ENCODE results near the gene SNPH.

SNPH gene

DNA sequence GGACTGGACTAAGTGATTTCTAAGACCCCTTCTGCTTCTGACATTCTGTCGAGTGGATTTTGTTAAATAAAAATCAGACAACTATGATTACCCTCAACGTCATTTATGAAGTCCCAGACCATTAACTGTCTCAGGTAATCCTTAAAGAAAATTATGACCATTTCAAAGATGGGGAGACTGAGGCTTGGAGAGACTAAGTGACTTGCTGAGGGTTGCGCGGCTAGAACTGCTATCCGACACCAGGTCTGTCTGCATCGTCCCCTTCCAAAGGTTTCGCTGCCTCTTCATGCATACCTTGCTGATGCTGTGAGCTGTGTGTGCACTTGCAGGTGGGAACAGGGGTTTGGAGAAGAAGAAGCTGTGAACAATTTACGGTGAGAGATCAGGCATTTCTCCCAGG lies 3.1 kb downstream of the SNPH start:
- no peak overlapping the region for H3K9ac ChIP-seq (ENCODE audit: low read length)
- H3K36me3 ChIP-seq (ENCODE audit: control insufficient read depth, insufficient read depth, low read length): no peaks in the 10 kb centered on the region
- no peak overlapping the region for H3K27ac ChIP-seq (ENCODE audit: low read depth, low read length)
- H3K4me3 ChIP-seq (ENCODE audit: low read length): no peak overlapping the region
- H3K27me3 ChIP-seq (ENCODE audit: control insufficient read depth, insufficient read depth, low read length): no peaks in the 10 kb centered on the region
- H3K4me1 ChIP-seq (ENCODE audit: control insufficient read depth, insufficient read depth, low read length): peaks cover 4% of the 10 kb centered on the region

DNA sequence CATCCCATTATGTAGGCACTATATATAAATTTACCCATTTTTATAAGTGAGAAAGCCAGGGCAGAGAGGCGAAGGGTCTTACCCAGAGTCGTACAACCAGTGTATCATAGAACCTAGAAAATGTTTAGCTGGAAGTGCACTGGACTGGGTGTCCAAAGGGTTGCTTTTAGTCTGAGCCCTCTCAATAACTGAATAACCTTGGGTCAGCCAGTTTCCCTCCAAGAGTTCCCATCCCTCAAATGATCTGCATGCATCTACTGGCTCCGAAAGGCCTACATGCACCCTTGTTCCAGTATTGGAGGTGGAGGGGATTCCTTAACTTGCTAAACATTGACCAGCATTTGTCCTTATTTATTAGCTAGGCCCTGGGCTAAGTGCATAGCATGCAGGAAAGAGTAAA lies 3.8 kb downstream of the SNPH start:
- no peaks in the 10 kb centered on the region for H3K27me3 ChIP-seq (ENCODE audit: control insufficient read depth, insufficient read depth, low read length)
- H3K36me3 ChIP-seq (ENCODE audit: control insufficient read depth, insufficient read depth, low read length): no peaks in the 10 kb centered on the region
- no peak overlapping the region for H3K27ac ChIP-seq (ENCODE audit: low read depth, low read length)
- H3K9ac ChIP-seq (ENCODE audit: low read length): no peak overlapping the region
- H3K4me3 ChIP-seq (ENCODE audit: low read length): no peak overlapping the region
- peaks cover 4% of the 10 kb centered on the region for H3K4me1 ChIP-seq (ENCODE audit: control insufficient read depth, insufficient read depth, low read length)

DNA sequence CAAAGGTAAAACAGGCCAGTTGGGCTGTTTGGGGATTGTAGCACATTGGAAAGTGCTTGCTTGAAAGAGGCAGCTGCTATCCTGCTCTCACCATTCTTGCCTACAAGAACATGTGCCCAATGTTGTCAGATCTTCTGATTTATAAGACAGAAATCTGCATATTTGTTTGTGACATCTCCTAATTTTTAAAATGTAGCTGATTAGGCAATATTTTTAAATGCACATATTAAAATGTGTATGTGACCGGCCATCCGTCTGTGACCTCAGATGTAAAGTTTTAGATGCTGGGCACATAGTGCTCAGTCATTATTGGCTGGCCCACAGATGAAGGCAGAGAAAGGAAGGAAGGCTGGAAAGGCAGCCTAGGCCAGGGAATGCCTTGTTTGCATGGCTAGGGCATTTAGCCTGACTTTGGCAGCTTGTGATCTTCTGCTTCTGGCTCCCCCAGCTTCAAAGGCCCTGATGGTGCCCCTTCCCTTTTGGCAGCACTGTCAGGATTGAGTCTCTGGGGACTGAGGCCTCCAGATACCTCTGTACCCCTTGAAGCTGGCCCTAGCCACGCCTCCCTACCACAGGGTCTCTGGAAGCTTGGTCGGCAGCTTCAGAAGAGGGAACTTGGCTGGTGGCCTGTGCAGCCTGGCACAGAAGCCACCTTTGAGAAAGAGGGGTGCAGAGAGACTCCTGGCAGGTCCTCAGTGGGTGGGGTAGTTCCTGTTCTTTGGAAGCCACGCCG lies 6.4 kb downstream of the SNPH start:
- no peaks in the 10 kb centered on the region for H3K4me1 ChIP-seq (ENCODE audit: control insufficient read depth, insufficient read depth, low read length)
- no peak overlapping the region for H3K9ac ChIP-seq (ENCODE audit: low read length)
- no peaks in the 10 kb centered on the region for H3K36me3 ChIP-seq (ENCODE audit: control insufficient read depth, insufficient read depth, low read length)
- no peaks in the 10 kb centered on the region for H3K27me3 ChIP-seq (ENCODE audit: control insufficient read depth, insufficient read depth, low read length)
- H3K27ac ChIP-seq (ENCODE audit: low read depth, low read length): no peak overlapping the region
- H3K4me3 ChIP-seq (ENCODE audit: low read length): no peak overlapping the region

DNA sequence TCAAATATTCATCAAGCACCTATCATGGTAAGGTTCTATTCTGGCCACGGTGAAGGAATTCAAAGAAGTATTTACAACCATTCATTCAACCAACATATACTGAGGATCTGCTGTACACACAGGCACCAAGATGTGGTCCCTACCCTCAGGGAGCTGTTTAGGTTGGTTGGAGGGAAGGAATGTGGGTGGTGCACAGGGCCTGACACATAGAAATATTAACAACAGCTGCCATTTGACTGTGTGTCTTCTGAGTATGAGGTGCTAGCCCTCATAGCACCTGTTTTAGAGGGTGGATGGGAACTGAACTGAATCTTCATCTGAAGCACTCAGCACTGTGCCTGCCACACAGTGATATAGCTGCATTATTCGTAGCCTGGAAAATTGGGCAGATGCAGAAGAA lies 7.3 kb downstream of the SNPH start:
- Histone ChIP-seq H3K27ac (ENCODE audit: low read depth, low read length) (no peak overlapping the region), H3K4me3 (ENCODE audit: low read length) (no peak overlapping the region), H3K4me1 (ENCODE audit: control insufficient read depth, insufficient read depth, low read length) (no peaks in the 10 kb centered on the region), H3K36me3 (ENCODE audit: control insufficient read depth, insufficient read depth, low read length) (no peaks in the 10 kb centered on the region), H3K9ac (ENCODE audit: low read length) (no peak overlapping the region), H3K27me3 (ENCODE audit: control insufficient read depth, insufficient read depth, low read length) (no peaks in the 10 kb centered on the region)

DNA sequence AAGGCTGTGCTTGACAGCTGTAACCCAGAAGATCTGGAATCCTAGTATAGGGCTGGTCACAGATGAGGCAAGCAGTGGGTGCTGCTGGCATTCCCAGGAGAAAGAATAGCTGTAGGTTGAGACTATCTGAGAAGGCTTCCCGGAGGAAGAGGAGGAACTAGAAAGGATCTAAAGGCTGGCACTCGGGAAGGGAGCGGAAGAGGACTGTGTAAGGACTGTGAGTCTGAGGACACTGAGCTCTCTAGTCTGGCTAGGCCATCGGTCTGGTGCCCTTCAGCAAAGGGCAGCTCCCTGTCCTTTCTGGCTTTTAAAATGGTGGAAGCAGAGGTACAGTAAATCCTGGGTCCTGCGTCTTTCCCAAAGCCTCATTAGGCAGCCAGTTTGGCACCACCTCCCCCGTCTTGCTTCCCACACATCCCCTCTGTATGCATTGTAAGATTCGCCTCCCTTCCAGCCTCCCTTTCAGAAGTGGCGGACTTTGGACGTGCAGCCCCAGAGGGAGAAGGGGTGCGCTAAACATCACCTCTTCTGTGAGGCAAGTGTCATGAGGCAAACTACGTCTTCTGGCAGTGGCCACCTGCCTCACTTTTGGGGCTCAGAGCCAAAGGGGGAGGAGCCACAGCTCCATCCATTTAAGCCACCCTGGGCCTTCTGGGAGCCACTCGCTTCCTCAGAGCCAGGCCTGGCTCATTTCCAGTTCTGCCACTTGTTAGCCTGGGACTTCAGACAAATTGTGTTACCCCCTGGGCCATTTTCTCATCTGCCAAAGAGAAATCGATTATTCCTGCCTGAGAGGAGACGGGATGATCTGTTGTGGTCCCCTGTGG lies 8.6 kb downstream of the SNPH start:
- H3K27me3 ChIP-seq (ENCODE audit: control insufficient read depth, insufficient read depth, low read length): no peaks in the 10 kb centered on the region
- H3K4me1 ChIP-seq (ENCODE audit: control insufficient read depth, insufficient read depth, low read length): no peaks in the 10 kb centered on the region
- no peak overlapping the region for H3K4me3 ChIP-seq (ENCODE audit: low read length)
- no peak overlapping the region for H3K9ac ChIP-seq (ENCODE audit: low read length)
- H3K27ac ChIP-seq (ENCODE audit: low read depth, low read length): no peak overlapping the region
- H3K36me3 ChIP-seq (ENCODE audit: control insufficient read depth, insufficient read depth, low read length): no peaks in the 10 kb centered on the region

DNA sequence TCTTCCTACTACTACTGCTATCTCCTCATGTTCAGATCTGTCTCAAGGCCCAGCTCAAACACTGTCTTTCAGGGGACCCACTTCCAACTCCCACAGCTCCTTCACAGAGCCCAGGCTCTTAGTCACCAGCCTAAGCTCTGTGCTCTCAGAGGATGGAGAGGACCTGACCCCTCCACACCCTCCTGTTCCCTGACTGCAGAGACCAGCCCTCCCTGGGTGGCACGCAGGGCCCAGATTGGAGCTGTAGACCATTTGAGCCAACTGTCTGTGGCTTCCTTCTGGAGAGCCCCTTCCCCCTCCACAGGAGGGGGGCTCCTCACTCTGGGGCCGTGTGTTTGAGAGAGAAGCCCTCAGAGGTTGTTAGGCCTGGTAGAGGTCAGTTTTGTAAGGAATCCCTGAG lies 9.8 kb downstream of the SNPH start:
- no peaks in the 10 kb centered on the region for H3K4me1 ChIP-seq (ENCODE audit: control insufficient read depth, insufficient read depth, low read length)
- no peak overlapping the region for H3K9ac ChIP-seq (ENCODE audit: low read length)
- no peak overlapping the region for H3K27ac ChIP-seq (ENCODE audit: low read depth, low read length)
- H3K4me3 ChIP-seq (ENCODE audit: low read length): no peak overlapping the region
- H3K27me3 ChIP-seq (ENCODE audit: control insufficient read depth, insufficient read depth, low read length): no peaks in the 10 kb centered on the region
- H3K36me3 ChIP-seq (ENCODE audit: control insufficient read depth, insufficient read depth, low read length): no peaks in the 10 kb centered on the region

DNA sequence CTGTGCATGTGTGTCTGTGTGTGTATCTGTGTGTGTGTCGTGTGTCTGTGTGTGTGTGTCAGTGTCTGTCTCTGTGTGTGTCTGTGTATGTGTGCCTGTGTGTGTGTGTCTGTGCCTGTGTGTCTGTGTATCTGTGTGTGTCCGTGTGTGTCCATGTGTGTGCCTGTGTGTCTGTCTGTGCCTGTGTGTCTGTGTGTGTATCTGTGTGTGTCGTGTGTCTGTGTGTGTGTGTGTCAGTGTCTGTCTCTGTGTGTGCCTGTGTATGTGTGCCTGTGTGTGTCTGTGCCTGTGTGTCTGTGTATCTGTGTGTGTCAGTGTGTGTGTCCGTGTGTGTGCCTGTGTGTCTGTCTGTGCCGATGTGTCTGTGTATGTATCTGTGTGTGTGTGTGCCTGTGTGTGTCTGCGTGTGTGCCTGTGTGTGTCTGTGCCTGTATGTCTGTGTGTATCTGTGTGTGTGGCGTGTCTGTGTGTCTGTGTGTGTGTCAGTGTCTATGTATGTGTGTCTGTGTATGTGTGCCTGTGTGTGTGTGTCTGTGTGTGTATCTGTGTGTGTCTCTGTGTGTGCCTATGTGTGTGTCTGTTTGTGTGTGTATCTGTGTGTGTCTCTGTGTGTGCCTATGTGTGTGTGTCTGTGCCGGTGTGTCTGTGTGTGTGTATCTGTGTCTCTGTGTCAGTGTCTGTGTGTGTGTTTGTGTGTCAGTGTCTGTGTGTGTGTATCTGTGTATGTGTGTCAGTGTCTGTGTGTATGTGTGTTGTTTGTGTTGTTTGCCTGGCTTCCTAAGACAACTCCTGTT lies 11.6 kb downstream of the SNPH start:
- Histone ChIP-seq H3K4me1 (ENCODE audit: control insufficient read depth, insufficient read depth, low read length) (no peaks in the 10 kb centered on the region), H3K4me3 (ENCODE audit: low read length) (no peak overlapping the region), H3K27me3 (ENCODE audit: control insufficient read depth, insufficient read depth, low read length) (no peaks in the 10 kb centered on the region), H3K27ac (ENCODE audit: low read depth, low read length) (no peak overlapping the region), H3K36me3 (ENCODE audit: control insufficient read depth, insufficient read depth, low read length) (no peaks in the 10 kb centered on the region), H3K9ac (ENCODE audit: low read length) (no peak overlapping the region)

DNA sequence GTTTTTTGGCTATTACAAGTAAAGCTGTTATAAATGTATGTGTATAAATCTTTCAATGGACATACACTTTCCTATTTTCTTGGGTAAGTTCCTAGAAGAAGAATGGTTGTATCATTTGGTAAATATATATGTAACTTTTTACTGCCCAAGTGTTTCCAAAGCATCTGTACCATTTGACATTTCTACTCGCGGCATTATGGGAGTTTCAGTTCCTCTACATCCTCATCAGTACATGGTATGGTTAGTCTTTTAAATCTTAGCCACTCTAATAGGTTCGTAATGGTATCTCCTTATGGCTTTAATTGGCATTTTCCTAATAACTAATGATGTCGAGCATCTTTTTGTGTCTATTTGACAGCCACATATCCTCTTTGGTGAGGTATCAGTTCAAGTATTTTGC lies 12.9 kb downstream of the SNPH start:
- no peaks in the 10 kb centered on the region for H3K4me1 ChIP-seq (ENCODE audit: control insufficient read depth, insufficient read depth, low read length)
- no peaks in the 10 kb centered on the region for H3K36me3 ChIP-seq (ENCODE audit: control insufficient read depth, insufficient read depth, low read length)
- no peak overlapping the region for H3K27ac ChIP-seq (ENCODE audit: low read depth, low read length)
- no peak overlapping the region for H3K4me3 ChIP-seq (ENCODE audit: low read length)
- H3K27me3 ChIP-seq (ENCODE audit: control insufficient read depth, insufficient read depth, low read length): no peaks in the 10 kb centered on the region
- H3K9ac ChIP-seq (ENCODE audit: low read length): no peak overlapping the region

DNA sequence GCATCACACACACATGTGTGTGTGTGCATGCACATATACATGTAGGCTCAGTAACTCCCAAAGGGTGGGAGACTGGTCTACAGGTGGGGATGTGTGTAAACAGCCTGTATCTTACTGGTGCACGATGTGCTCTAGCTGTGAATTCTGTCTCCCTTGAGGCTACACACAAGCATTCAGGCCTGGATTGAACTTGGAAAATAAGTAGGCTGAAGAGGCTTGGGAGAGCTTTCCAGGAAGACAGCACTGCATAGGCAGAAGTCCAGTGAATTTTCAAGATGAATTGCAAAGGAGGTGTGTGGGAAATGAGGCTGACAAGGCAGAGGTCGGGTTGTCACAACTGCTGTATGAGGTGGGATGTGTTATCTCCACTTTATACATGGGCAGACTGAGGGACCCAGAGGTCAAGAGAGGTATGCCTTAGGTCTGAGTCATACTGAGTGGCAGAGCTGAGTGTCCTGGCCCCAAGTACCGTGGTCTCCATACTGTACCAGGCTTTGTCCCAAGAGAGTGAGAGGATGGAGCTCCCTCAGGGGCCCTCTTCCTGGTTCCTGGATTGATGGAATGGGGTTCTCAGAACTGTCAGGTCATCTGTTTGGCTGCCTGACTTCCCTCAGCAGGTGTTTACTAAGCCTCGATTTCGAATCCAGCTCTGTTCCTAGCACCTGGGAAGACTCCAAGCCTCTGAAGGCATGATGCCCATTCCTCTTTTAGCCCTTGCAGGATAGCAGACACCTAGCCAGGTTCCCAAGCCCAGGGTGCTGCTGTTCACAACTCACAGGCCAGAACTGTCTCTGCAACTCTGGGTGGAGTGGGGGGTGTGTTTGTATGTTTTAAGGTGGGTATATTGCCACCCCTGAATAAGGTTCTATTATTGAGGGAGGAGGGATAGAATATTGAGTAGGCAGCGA lies 14.4 kb downstream of the SNPH start:
- H3K27me3 ChIP-seq (ENCODE audit: control insufficient read depth, insufficient read depth, low read length): no peaks in the 10 kb centered on the region
- no peak overlapping the region for H3K9ac ChIP-seq (ENCODE audit: low read length)
- no peak overlapping the region for H3K4me3 ChIP-seq (ENCODE audit: low read length)
- H3K36me3 ChIP-seq (ENCODE audit: control insufficient read depth, insufficient read depth, low read length): no peaks in the 10 kb centered on the region
- no peak overlapping the region for H3K27ac ChIP-seq (ENCODE audit: low read depth, low read length)
- H3K4me1 ChIP-seq (ENCODE audit: control insufficient read depth, insufficient read depth, low read length): no peaks in the 10 kb centered on the region

DNA sequence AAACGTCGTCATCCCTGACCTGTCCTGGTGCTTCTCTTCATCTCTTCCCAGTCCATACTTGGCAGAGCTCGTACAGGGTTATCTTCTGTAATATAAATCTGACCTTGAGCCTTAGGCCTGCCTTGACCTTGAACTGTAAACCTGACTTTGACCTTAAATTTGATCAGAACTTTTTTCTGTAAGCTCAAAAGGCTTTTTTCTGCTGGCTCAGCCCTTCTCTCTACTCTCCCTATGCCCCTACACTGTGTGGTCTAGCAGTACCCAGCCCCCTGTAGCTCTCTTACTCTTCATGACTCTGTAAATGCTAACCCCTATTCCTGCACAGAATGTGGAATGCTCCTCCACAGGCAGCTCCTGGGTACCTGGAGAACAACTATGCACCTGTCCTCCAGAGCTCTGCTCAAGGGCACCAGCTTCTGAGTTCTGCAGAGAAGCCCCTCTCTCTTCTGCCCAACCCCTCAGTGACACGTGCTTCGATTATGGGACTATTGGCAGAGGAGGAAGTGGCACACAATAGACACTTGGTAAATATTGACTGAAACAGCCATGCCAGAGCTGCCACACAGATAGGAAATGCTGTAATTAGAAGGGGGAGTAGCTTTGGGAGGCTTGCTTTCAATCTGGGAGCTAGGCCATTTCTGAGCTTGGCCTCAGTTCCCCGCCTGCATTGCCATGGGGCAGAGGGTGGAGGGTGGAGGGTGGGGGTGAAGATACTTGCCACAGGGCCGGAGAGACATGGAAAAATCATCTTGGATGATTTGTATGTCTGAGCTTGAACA lies 15.4 kb downstream of the SNPH start:
- no peak overlapping the region for H3K9ac ChIP-seq (ENCODE audit: low read length)
- H3K27ac ChIP-seq (ENCODE audit: low read depth, low read length): no peak overlapping the region

DNA sequence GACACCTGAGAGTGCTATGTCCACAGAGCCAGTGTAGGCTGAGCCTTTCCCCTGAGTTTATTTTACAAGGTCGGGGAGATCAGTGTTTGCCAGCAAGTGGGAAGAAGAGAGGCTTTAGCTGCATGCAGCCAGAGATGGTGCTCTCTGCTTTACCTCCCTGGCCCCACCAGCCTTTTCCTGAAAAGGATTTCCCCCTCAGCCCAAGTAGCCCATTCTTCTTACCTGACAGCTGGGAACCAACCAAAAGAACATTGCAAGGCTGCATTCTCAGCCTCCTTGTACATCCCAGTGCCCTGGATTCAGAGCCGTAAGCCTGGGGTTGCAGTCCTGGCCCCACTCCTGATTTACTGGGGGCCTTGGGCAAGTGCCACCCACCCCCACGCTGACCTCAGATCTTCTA lies 16.9 kb downstream of the SNPH start:
- Histone ChIP-seq H3K36me3 (ENCODE audit: control insufficient read depth, insufficient read depth, low read length) (no peaks in the 10 kb centered on the region), H3K4me1 (ENCODE audit: control insufficient read depth, insufficient read depth, low read length) (no peaks in the 10 kb centered on the region), H3K27me3 (ENCODE audit: control insufficient read depth, insufficient read depth, low read length) (no peaks in the 10 kb centered on the region), H3K9ac (ENCODE audit: low read length) (no peak overlapping the region), H3K4me3 (ENCODE audit: low read length) (no peak overlapping the region), H3K27ac (ENCODE audit: low read depth, low read length) (no peak overlapping the region)

More for the DNA sequence above, 15.4 kb downstream of the SNPH start:
- Histone ChIP-seq H3K27me3 (ENCODE audit: control insufficient read depth, insufficient read depth, low read length) (no peaks in the 10 kb centered on the region), H3K36me3 (ENCODE audit: control insufficient read depth, insufficient read depth, low read length) (no peaks in the 10 kb centered on the region), H3K4me3 (ENCODE audit: low read length) (no peak overlapping the region), H3K4me1 (ENCODE audit: control insufficient read depth, insufficient read depth, low read length) (no peaks in the 10 kb centered on the region)

Data from rectal smooth muscle tissue (tissue), 1 donor.